H9 (cell line): ENCODE results near the gene SPINT2. TPM values are rescaled to one million over a fixed set of nuclear protein-coding genes. Genes with fewer than 3 reads are reported as not detected.

Experiments used
- DNase-seq: peaks from one replicate; pipeline ENCODE4 v3.0.0-alpha.2; 2017
- H2AFZ ChIP-seq: one replicate; pipeline ENCODE4 v1.6.1; 2013; ENCODE audit warnings: mild to moderate bottlenecking, low read length, control low read depth, moderate library complexity
- H2AK5ac ChIP-seq: 2 replicates; pipeline ENCODE4 v1.6.1; 2013; ENCODE audit warnings: low read length, control low read depth, mixed read lengths; ENCODE audit not compliant: insufficient read length
- H2BK120ac ChIP-seq: one replicate; pipeline ENCODE4 v1.6.1; 2013; ENCODE audit warnings: low read depth, mild to moderate bottlenecking, low read length, control low read depth, inconsistent platforms; ENCODE audit not compliant: poor library complexity, severe bottlenecking
- H2BK12ac ChIP-seq: 2 replicates; pipeline ENCODE4 v1.6.1; 2013; ENCODE audit warnings: low read length, control low read depth, mixed read lengths, low read depth; ENCODE audit not compliant: insufficient read length
- H2BK15ac ChIP-seq: 2 replicates; pipeline ENCODE4 v1.6.1; 2013; ENCODE audit warnings: low read depth, low read length, control low read depth
- H2BK20ac ChIP-seq: one replicate; pipeline ENCODE4 v1.6.1; 2013; ENCODE audit warnings: low read depth, mild to moderate bottlenecking, low read length, control low read depth, inconsistent platforms; ENCODE audit not compliant: poor library complexity, severe bottlenecking
- H2BK5ac ChIP-seq: 2 replicates; pipeline ENCODE4 v1.6.1; 2013; ENCODE audit warnings: low read length, control low read depth, mixed read lengths; ENCODE audit not compliant: insufficient read length
- H3K14ac ChIP-seq: 2 replicates; pipeline ENCODE4 v1.6.1; 2013; ENCODE audit warnings: low read length, control low read depth; ENCODE audit not compliant: insufficient read depth
- H3K18ac ChIP-seq: 2 replicates; pipeline ENCODE4 v1.6.1; 2013; ENCODE audit warnings: low read depth, mild to moderate bottlenecking, mixed read lengths, low read length, control low read depth; ENCODE audit not compliant: insufficient read length
- H3K23ac ChIP-seq: 2 replicates; pipeline ENCODE4 v1.6.1; 2013; ENCODE audit warnings: low read length, control low read depth, mixed read lengths, low read depth; ENCODE audit not compliant: insufficient read length
- H3K23me2 ChIP-seq: 2 replicates; pipeline ENCODE4 v1.6.1; 2013; ENCODE audit warnings: low read depth, mild to moderate bottlenecking, mixed read lengths, low read length, control low read depth; ENCODE audit not compliant: insufficient read length, poor library complexity, severe bottlenecking
- H3K27ac ChIP-seq: 2 replicates; pipeline ENCODE4 v1.5.1; 2013; ENCODE audit warnings: low read length, control low read depth, mixed read lengths, low read depth; ENCODE audit not compliant: insufficient read length
- H3K27me3 ChIP-seq: 2 replicates; pipeline ENCODE4 v1.6.1; 2013; ENCODE audit warnings: low read length, control low read depth, inconsistent platforms; ENCODE audit not compliant: insufficient read depth
- H3K4ac ChIP-seq: 2 replicates; pipeline ENCODE4 v1.6.1; 2013; ENCODE audit warnings: low read depth, mild to moderate bottlenecking, control low read depth, inconsistent platforms, low read length, moderate library complexity
- H3K4me1 ChIP-seq: 2 replicates; pipeline ENCODE4 v1.6.1; 2013; ENCODE audit warnings: low read length, control low read depth, inconsistent platforms; ENCODE audit not compliant: insufficient read depth
- H3K4me2 ChIP-seq: 2 replicates; pipeline ENCODE4 v1.6.1; 2013; ENCODE audit warnings: low read length, control low read depth, mixed read lengths; ENCODE audit not compliant: insufficient read length, insufficient read depth
- H3K56ac ChIP-seq: 2 replicates; pipeline ENCODE4 v1.6.1; 2013; ENCODE audit warnings: low read depth, mild to moderate bottlenecking, mixed read lengths, low read length, control low read depth; ENCODE audit not compliant: insufficient read length
- H3K79me1 ChIP-seq: 2 replicates; pipeline ENCODE4 v1.6.1; 2013; ENCODE audit warnings: low read depth, mild to moderate bottlenecking, moderate library complexity, low read length, control low read depth, inconsistent platforms; ENCODE audit not compliant: insufficient read depth, poor library complexity, severe bottlenecking
- H3K79me2 ChIP-seq: 2 replicates; pipeline ENCODE4 v1.6.1; 2013; ENCODE audit warnings: low read length, control low read depth, inconsistent platforms; ENCODE audit not compliant: insufficient read depth
- H3K9ac ChIP-seq: 2 replicates; pipeline ENCODE4 v1.6.1; 2013; ENCODE audit warnings: low read length, control low read depth, mixed read lengths; ENCODE audit not compliant: insufficient read length; ENCODE audit errors: extremely low read depth
- H3K9me3 ChIP-seq: one replicate; pipeline ENCODE4 v1.6.1; 2013; ENCODE audit warnings: low read depth, low read length, inconsistent platforms; ENCODE audit not compliant: control insufficient read depth
- H3T11ph ChIP-seq: one replicate; pipeline ENCODE4 v1.6.1; 2013; ENCODE audit warnings: mild to moderate bottlenecking, low read length, control low read depth, inconsistent platforms
- H4K20me1 ChIP-seq: one replicate; pipeline ENCODE4 v1.6.1; 2013; ENCODE audit not compliant: control insufficient read depth, insufficient read length, insufficient read depth
- H4K5ac ChIP-seq: 2 replicates; pipeline ENCODE4 v1.6.1; 2013; ENCODE audit warnings: low read depth, mild to moderate bottlenecking, mixed read lengths, low read length, control low read depth; ENCODE audit not compliant: insufficient read length
- H4K8ac ChIP-seq: replicated peaks from 2 replicates; pipeline ENCODE4 v1.6.1; 2013; ENCODE audit warnings: low read length, control low read depth, mixed read lengths, low read depth; ENCODE audit not compliant: insufficient read length
- H4K91ac ChIP-seq: 2 replicates; pipeline ENCODE4 v1.6.1; 2013; ENCODE audit warnings: low read depth, mild to moderate bottlenecking, moderate library complexity, mixed read lengths, low read length, control low read depth; ENCODE audit not compliant: insufficient read length
- H3K27ac Mint-ChIP-seq, 3 experiments: 2 replicates in 2 of 3; 3 replicates in 1 of 3; pipeline ENCODE4 v1.8.0; 2020 to 2021; ENCODE audit warnings: mixed read lengths in 3 of 3, mild to moderate bottlenecking in 1 of 3, moderate library complexity in 1 of 3
- H3K27me3 Mint-ChIP-seq: 2 replicates; pipeline ENCODE4 v1.8.0; 2021; ENCODE audit warnings: low read depth, mild to moderate bottlenecking, moderate library complexity, mixed read lengths
- H3K36me3 Mint-ChIP-seq, 3 experiments: 2 replicates in 2 of 3; 3 replicates in 1 of 3; pipeline ENCODE4 v1.8.0; 2020 to 2021; ENCODE audit warnings: low read depth in 3 of 3, mixed read lengths in 3 of 3; ENCODE audit not compliant: insufficient read depth in 1 of 3
- H3K4me1 Mint-ChIP-seq, 2 experiments: 2 replicates each; pipeline ENCODE4 v1.8.0; 2020; ENCODE audit warnings: mixed read lengths in 2 of 2
- H3K4me3 Mint-ChIP-seq, 2 experiments: 2 replicates in 1 of 2; 3 replicates in 1 of 2; pipeline ENCODE4 v1.8.0; 2020 to 2021; ENCODE audit warnings: mild to moderate bottlenecking in 2 of 2, mixed read lengths in 2 of 2, moderate library complexity in 1 of 2
- H3K9me3 Mint-ChIP-seq, 2 experiments: 2 replicates in 1 of 2; 3 replicates in 1 of 2; pipeline ENCODE4 v1.8.0; 2020; ENCODE audit warnings: mild to moderate bottlenecking in 2 of 2, mixed read lengths in 2 of 2, moderate library complexity in 1 of 2
- WGBS: extraction: QIAGEN DNeasy Blood & Tissue Kit; methylation state at CpG from one replicate; pipeline ENCODE4 v1.1.7; 2013; ENCODE audit warnings: missing lambda C conversion rate, low lambda C conversion rate, mixed read lengths; ENCODE audit not compliant: insufficient read length; ENCODE audit errors: extremely low coverage; 5-methylcytosine and 5-hydroxymethylcytosine counted together
- total RNA-seq: library from RNA; stranded (reverse); gene quantifications from 2 replicates; pipeline ENCODE4 v1.2.1, GENCODE V29; 2021
- TF ChIP-seq, protein P1 (sequence below): fragments of 200-600 bp; sonication (generic); conservative IDR thresholded peaks from 3 replicates; pipeline ENCODE4 v1.8.0; 2021; ENCODE audit warnings: antibody characterized with exemption, mild to moderate bottlenecking

The SPINT2 gene
- total RNA-seq, 1 experiment from 2014 or later, result 283 TPM

DNA sequence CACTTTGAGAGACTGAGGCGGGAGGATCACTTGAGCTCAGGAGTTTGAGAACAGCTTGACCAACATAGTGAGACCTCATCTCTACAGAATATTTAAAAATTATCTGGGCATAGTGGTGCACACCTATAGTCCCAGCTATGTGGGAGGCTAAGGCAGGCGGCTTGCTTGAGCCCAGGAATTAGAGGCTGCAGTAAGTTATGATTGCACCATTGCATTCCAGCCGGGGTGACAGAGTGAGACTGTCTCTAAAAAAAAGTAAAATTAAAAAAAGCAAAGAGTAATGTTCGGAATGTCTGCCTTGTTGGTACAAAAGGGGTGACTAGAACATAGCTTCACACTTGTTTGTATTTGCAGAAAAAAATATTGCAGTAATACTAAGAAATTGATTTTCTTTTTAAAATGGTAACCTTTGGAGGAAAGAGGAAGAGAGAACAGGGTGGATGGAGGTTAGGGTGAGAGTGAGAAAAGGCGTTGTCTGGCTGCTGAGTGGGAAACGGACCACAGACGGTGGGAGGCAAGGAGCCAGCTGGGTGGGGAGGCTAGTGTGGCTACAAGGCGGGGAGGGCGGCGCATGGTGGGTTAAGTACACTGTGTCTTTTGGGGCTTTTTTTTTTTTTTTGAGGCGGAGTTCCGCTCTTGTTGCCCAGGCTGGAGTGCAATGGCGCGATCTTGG lies 18.4 kb upstream of the SPINT2 start:
- H2BK120ac ChIP-seq, result no peak overlapping the region
- H3K18ac ChIP-seq, result no peak overlapping the region
- H3K9ac ChIP-seq, result no peak overlapping the region
- Mint-ChIP-seq H3K4me1 (peaks cover 13 to 30% of the 10 kb centered on the region in 2 experiments), H3K27ac (peak overlapping the region in 1 of 3 experiments; percentile 31; a peak in 1 of 7 replicates), H3K4me3 (no peak overlapping the region), H3K9me3 (no peaks in the 10 kb centered on the region; a peak in 1 of 5 replicates), H3K27me3 (peaks cover 11% of the 10 kb centered on the region), H3K36me3 (no peaks in the 10 kb centered on the region; a peak in 1 of 7 replicates)
- H3K23ac ChIP-seq, result no peak overlapping the region
- peaks cover 7% of the 10 kb centered on the region for H3K23me2 ChIP-seq
- H2BK20ac ChIP-seq, result no peak overlapping the region
- no peak for DNase-seq
- no peak overlapping the region for H3K4ac ChIP-seq
- H4K5ac ChIP-seq, result no peak overlapping the region
- no peak overlapping the region for H3K27ac ChIP-seq
- no peak overlapping the region for H2AFZ ChIP-seq
- H3K4me2 ChIP-seq, result no peak overlapping the region
- TF ChIP-seq, protein P1, sequence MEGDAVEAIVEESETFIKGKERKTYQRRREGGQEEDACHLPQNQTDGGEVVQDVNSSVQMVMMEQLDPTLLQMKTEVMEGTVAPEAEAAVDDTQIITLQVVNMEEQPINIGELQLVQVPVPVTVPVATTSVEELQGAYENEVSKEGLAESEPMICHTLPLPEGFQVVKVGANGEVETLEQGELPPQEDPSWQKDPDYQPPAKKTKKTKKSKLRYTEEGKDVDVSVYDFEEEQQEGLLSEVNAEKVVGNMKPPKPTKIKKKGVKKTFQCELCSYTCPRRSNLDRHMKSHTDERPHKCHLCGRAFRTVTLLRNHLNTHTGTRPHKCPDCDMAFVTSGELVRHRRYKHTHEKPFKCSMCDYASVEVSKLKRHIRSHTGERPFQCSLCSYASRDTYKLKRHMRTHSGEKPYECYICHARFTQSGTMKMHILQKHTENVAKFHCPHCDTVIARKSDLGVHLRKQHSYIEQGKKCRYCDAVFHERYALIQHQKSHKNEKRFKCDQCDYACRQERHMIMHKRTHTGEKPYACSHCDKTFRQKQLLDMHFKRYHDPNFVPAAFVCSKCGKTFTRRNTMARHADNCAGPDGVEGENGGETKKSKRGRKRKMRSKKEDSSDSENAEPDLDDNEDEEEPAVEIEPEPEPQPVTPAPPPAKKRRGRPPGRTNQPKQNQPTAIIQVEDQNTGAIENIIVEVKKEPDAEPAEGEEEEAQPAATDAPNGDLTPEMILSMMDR, result no peak
- H3T11ph ChIP-seq, result no peak overlapping the region
- H2BK15ac ChIP-seq, result no peak overlapping the region
- H3K4me1 ChIP-seq, result peaks cover 3% of the 10 kb centered on the region; the same call in 1 of the 2 replicates
- H4K91ac ChIP-seq, result no peak overlapping the region
- no peak overlapping the region for H3K56ac ChIP-seq
- no peak overlapping the region for H4K8ac ChIP-seq
- H2BK5ac ChIP-seq, result no peak overlapping the region
- no peaks in the 10 kb centered on the region for H3K9me3 ChIP-seq
- H2AK5ac ChIP-seq, result no peak overlapping the region
- H2BK12ac ChIP-seq, result no peak overlapping the region
- H3K79me2 ChIP-seq, result no peaks in the 10 kb centered on the region
- no peak overlapping the region for H3K14ac ChIP-seq
- no peaks in the 10 kb centered on the region for H3K27me3 ChIP-seq
- WGBS, result no CpG with 5 or more reads among the region's 14 CpGs
- H3K79me1 ChIP-seq, result no peaks in the 10 kb centered on the region
- H4K20me1 ChIP-seq, result no peaks in the 10 kb centered on the region
